SK-N-SH treated with all-trans-retinoic acid at 6 μM for 48 hours (cell line): Measurements from ENCODE around the gene SYTL2.

Source experiments
- ESRRG ChIP-seq: fragments of 250-450 bp; sonication (Bioruptor Pico); IDR thresholded peaks from 2 replicates; pipeline ENCODE4 v1.6.1; 2021; ENCODE audit warnings: mild to moderate bottlenecking
- TOX ChIP-seq: fragments of 250-450 bp; sonication (Bioruptor Pico); IDR thresholded peaks from 2 replicates; pipeline ENCODE4 v1.8.0; 2021; ENCODE audit warnings: mild to moderate bottlenecking, moderate library complexity, borderline replicate concordance
- ZFP30 ChIP-seq: fragments of 450-650 bp; formaldehyde crosslinking; IDR thresholded peaks from 2 replicates; pipeline ENCODE4 v1.5.0; 2022; ENCODE audit warnings: mild to moderate bottlenecking, moderate library complexity
- ZNF565 ChIP-seq: fragments of 450-650 bp; formaldehyde crosslinking; conservative IDR thresholded peaks from 2 replicates; pipeline ENCODE4 v1.5.0; 2020; ENCODE audit warnings: low read depth, mild to moderate bottlenecking, moderate library complexity
- ZNF70 ChIP-seq: fragments of 450-650 bp; formaldehyde crosslinking; IDR thresholded peaks from 2 replicates; pipeline ENCODE4 v1.5.0; 2020; ENCODE audit warnings: mild to moderate bottlenecking, moderate library complexity
- TF ChIP-seq, protein P1 (sequence below): fragments of 250-450 bp; sonication (Bioruptor Pico); IDR thresholded peaks from 2 replicates; pipeline ENCODE4 v1.5.1; 2021; ENCODE audit warnings: mild to moderate bottlenecking, moderate library complexity

DNA sequence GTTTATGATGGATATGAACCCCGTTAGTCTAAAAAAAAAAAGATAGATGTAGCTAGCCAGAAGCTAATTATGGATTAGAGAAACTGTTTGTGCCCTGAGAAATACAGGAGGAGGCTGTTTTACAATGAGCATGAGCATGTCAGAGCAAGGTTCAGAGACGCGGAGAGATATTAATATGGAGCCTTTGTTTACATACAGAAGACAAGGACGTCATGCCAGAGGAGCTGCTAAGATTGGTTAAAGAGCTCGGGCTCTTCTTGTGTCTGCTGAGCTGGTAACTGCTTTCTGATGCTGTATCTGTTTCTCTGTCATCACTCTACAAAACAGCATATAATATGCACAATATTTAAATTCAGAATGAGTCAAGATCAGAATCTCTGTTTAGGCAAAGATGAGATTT, 100.0 kb downstream of the SYTL2 start:
- TF ChIP-seq TOX (CRISPR knock-in tag), result no peak
- TF ChIP-seq ZFP30, result no peak
- TF ChIP-seq, protein P1, sequence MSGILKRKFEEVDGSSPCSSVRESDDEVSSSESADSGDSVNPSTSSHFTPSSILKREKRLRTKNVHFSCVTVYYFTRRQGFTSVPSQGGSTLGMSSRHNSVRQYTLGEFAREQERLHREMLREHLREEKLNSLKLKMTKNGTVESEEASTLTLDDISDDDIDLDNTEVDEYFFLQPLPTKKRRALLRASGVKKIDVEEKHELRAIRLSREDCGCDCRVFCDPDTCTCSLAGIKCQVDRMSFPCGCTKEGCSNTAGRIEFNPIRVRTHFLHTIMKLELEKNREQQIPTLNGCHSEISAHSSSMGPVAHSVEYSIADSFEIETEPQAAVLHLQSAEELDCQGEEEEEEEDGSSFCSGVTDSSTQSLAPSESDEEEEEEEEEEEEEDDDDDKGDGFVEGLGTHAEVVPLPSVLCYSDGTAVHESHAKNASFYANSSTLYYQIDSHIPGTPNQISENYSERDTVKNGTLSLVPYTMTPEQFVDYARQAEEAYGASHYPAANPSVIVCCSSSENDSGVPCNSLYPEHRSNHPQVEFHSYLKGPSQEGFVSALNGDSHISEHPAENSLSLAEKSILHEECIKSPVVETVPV (CRISPR knock-in tag), result no peak
- TF ChIP-seq ZNF70 (CRISPR knock-in tag), result no peak
- TF ChIP-seq ESRRG (CRISPR knock-in tag), result no peak
- no peak for TF ChIP-seq ZNF565
